ENCODE results near the gene MS4A2. TPM values are rescaled to one million over a fixed set of nuclear protein-coding genes. Genes with fewer than 3 reads are reported as not detected.

Gene MS4A2
- total and polyA plus RNA-seq, 11 donors: 0.01 to 0.57 (median 0.18) TPM; not detected in 1

- 79 to 86% (median 80%) methylated on average over 3 of the region's 3 CpGs for WGBS, 4 donors
- no peak overlapping the region for H3K27ac ChIP-seq
- intact Hi-C loops (cut with DNase I): no loop called here
These were observed 29.4 kb upstream of the MS4A2 start for GRCh38 chr11:60059052-60059451.

GRCh38 chr11:60059521-60060240, 28.8 kb upstream of the MS4A2 start:
- DNase-seq (no peak), ATAC-seq (no peak)
- intact Hi-C loops (cut with DNase I): no loop called here
- no peak overlapping the region for H3K4me3 ChIP-seq
- H3K9me3 ChIP-seq: peaks cover 0 to 4% (median 0%) of the 10 kb centered on the region in 12 donors
- no peaks in the 10 kb centered on the region for H3K27me3 ChIP-seq
- no peaks in the 10 kb centered on the region for H3K36me3 ChIP-seq
- no peak overlapping the region for H3K27ac ChIP-seq
- TF ChIP-seq POLR2A (IDR thresholded peaks at IDR 0.05) (no peak), CTCF (IDR thresholded peaks at IDR 0.05) (no peak)
- 93 to 95% (median 94%) methylated on average over 4 of the region's 4 CpGs for WGBS, 4 donors
- H3K4me1 ChIP-seq: peaks cover 0 to 3% (median 0%) of the 10 kb centered on the region in 12 donors

More at GRCh38 chr11:60059052-60059451, 29.4 kb upstream of the MS4A2 start:
- TF ChIP-seq CTCF (IDR thresholded peaks at IDR 0.05) (no peak), POLR2A (IDR thresholded peaks at IDR 0.05) (no peak)
- no peak for ATAC-seq
- no peak for DNase-seq
- Histone ChIP-seq H3K36me3 (no peaks in the 10 kb centered on the region), H3K27me3 (no peaks in the 10 kb centered on the region), H3K4me1 (peaks cover 0 to 3% (median 0%) of the 10 kb centered on the region in 12 donors), H3K9me3 (peaks cover 0 to 4% (median 0%) of the 10 kb centered on the region in 12 donors), H3K4me3 (no peak overlapping the region)

- H3K36me3 ChIP-seq: no peaks in the 10 kb centered on the region
- no peak overlapping the region for H3K27ac ChIP-seq
- peaks cover 0 to 4% (median 0%) of the 10 kb centered on the region in 12 donors for H3K9me3 ChIP-seq
- TF ChIP-seq POLR2A (IDR thresholded peaks at IDR 0.05) (no peak), CTCF (IDR thresholded peaks at IDR 0.05) (no peak)
- no peaks in the 10 kb centered on the region for H3K27me3 ChIP-seq
- H3K4me1 ChIP-seq: no peaks in the 10 kb centered on the region
- intact Hi-C loops (cut with DNase I): no loop called here
- H3K4me3 ChIP-seq: no peak overlapping the region
- 68 to 80% (median 74%) methylated on average over 1 of the region's 1 CpG for WGBS, 4 donors
- no peak for ATAC-seq
- DNase-seq: no peak
These were observed 24.4 kb upstream of the MS4A2 start for GRCh38 chr11:60064111-60064510.

GRCh38 chr11:60065801-60066200, 22.7 kb upstream of the MS4A2 start:
- Histone ChIP-seq H3K27me3 (no peaks in the 10 kb centered on the region), H3K36me3 (no peaks in the 10 kb centered on the region), H3K4me3 (no peak overlapping the region), H3K27ac (no peak overlapping the region), H3K4me1 (no peaks in the 10 kb centered on the region), H3K9me3 (no peaks in the 10 kb centered on the region)
- DNase-seq (no peak), ATAC-seq (no peak)
- 72 to 85% (median 79%) methylated on average over 1 of the region's 1 CpG for WGBS, 4 donors
- TF ChIP-seq POLR2A (IDR thresholded peaks at IDR 0.05) (no peak), CTCF (IDR thresholded peaks at IDR 0.05) (no peak)
- intact Hi-C loops (cut with DNase I): no loop called here
